Gastrocnemius medialis (tissue), 4 donors: Measurements from ENCODE around the gene TANGO6. TPM values are rescaled to one million over a fixed set of nuclear protein-coding genes. Genes with fewer than 3 reads are reported as not detected.

Experiments
- ATAC-seq, 2 donors: fragments of 150-250 bp; one replicate each; pipeline ENCODE4 v1.9.1; 2016
- DNase-seq, 2 donors: peaks; one replicate each; pipeline ENCODE4 v3.0.0-alpha.2; 2019
- H3K27ac ChIP-seq, 4 donors: fragments of 200-600 bp; sonication (generic); 1 replicate in 1 of 4; 2 replicates in 3 of 4; pipeline ENCODE4 v1.5.1; 2016 to 2018; ENCODE audit warnings: mild to moderate bottlenecking in 2 of 4, moderate library complexity in 1 of 4
- H3K27me3 ChIP-seq, 3 donors: fragments of 200-600 bp; sonication (generic) in 2 of 3; 1 replicate in 1 of 3; 2 replicates in 2 of 3; pipeline versions ENCODE4 v1.5.1 to v1.6.0; 2016 to 2019; ENCODE audit warnings: mild to moderate bottlenecking in 1 of 3, moderate library complexity in 1 of 3
- H3K36me3 ChIP-seq, 2 donors: fragments of 200-600 bp; sonication (generic) in 1 of 2; one replicate each; pipeline ENCODE4 v1.5.1; 2017 to 2018
- H3K4me1 ChIP-seq, 2 donors: fragments of 200-600 bp; sonication (generic) in 1 of 2; one replicate each; pipeline ENCODE4 v1.5.1; 2016 to 2017; ENCODE audit warnings: mild to moderate bottlenecking in 2 of 2
- H3K4me3 ChIP-seq, 4 donors: fragments of 200-600 bp; sonication (generic) in 3 of 4; 1 replicate in 1 of 4; 2 replicates in 3 of 4; pipeline ENCODE4 v1.5.1; 2016 to 2019; ENCODE audit warnings: mild to moderate bottlenecking in 2 of 4
- H3K9me3 ChIP-seq, 3 donors: fragments of 200-600 bp; sonication (generic) in 2 of 3; 1 replicate in 1 of 3; 2 replicates in 2 of 3; pipeline ENCODE4 v1.5.1; 2016 to 2019
- POLR2A ChIP-seq, 2 donors: fragments of 450-650 bp; IDR thresholded peaks; one replicate each; pipeline ENCODE4 v1.6.1; 2017; ENCODE audit warnings: antibody characterized with exemption in 2 of 2, mild to moderate bottlenecking in 2 of 2, moderate library complexity in 2 of 2
- in situ Hi-C, 4 donors: fragments of 200-750 bp; cut with MboI; loops; one replicate each; pipeline versions ENCODE4 v1.15.0 to v1.8.0; 2017; ENCODE audit warnings: low sequenced_read_pairs in 4 of 4
- intact Hi-C: fragments of 100-400 bp; cut with DNase I; formaldehyde crosslinking; loops from one replicate; pipeline ENCODE4 v1.15.1; 2023; ENCODE audit warnings: low total_unique reads
- total RNA-seq, 4 donors: library from RNA; depleted of rRNA; stranded (reverse); fragments of >200 nt; gene quantifications; one replicate each; pipeline versions ENCODE4 v1.1.0 to v1.2.3, GENCODE V29; 2016
- TF ChIP-seq, protein P1 (sequence below), 5 experiments: fragments of 450-650 bp in 3 of 5; fragments of 200-600 bp in 2 of 5; sonication (generic) in 2 of 5; IDR thresholded peaks in 4 of 5; conservative IDR thresholded peaks in 1 of 5; 1 replicate in 4 of 5; 2 replicates in 1 of 5; pipeline ENCODE4 v1.5.1; 2016 to 2019; ENCODE audit warnings: antibody characterized with exemption in 5 of 5, mild to moderate bottlenecking in 3 of 5, moderate library complexity in 3 of 5

TANGO6 gene
- total RNA-seq, 4 donors from 2014 or later: 13.6 to 20.0 (median 17.8) TPM

- DNase-seq (no peak), ATAC-seq (no peak)
- TF ChIP-seq, protein P1, sequence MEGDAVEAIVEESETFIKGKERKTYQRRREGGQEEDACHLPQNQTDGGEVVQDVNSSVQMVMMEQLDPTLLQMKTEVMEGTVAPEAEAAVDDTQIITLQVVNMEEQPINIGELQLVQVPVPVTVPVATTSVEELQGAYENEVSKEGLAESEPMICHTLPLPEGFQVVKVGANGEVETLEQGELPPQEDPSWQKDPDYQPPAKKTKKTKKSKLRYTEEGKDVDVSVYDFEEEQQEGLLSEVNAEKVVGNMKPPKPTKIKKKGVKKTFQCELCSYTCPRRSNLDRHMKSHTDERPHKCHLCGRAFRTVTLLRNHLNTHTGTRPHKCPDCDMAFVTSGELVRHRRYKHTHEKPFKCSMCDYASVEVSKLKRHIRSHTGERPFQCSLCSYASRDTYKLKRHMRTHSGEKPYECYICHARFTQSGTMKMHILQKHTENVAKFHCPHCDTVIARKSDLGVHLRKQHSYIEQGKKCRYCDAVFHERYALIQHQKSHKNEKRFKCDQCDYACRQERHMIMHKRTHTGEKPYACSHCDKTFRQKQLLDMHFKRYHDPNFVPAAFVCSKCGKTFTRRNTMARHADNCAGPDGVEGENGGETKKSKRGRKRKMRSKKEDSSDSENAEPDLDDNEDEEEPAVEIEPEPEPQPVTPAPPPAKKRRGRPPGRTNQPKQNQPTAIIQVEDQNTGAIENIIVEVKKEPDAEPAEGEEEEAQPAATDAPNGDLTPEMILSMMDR (IDR thresholded peaks at IDR 0.05 in 4 of 5, conservative IDR thresholded peaks at IDR 0.05 in 1 of 5): no peak
- Histone ChIP-seq H3K4me3 (no peak overlapping the region), H3K27ac (no peak overlapping the region), H3K4me1 (no peaks in the 10 kb centered on the region), H3K9me3 (no peaks in the 10 kb centered on the region), H3K36me3 (peaks cover 0 to 10% of the 10 kb centered on the region in 2 donors), H3K27me3 (no peaks in the 10 kb centered on the region)
- in situ Hi-C loops (no loop called here), intact Hi-C loops (no loop called here)
These were observed 241.8 kb downstream of the TANGO6 start for GRCh38 chr16:69085032-69085695.

DNA sequence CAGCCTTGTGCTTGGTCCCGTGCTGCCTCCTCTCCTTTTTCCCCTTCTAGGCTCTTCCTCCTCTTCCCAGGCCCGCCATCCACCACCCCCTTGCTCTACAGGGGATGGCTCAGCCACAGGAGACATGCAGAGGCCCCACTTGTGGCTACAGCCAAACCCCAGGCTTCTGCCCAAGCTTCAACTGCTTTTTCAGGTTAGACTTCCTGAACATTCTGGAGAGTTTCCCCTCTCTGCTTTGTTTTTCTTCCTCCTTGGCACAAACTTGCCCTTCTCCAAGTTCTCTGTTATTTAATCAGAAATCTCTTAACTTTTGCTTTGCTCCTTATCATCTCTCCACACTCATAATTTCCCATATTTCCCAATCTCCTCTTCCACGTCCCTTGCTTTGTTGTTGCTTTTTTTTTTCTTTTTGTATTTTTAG is 243.8 kb downstream of the TANGO6 start:
- no peak for ATAC-seq
- Histone ChIP-seq H3K27me3 (no peaks in the 10 kb centered on the region), H3K4me3 (no peak overlapping the region), H3K9me3 (no peaks in the 10 kb centered on the region), H3K36me3 (peaks cover 0 to 10% of the 10 kb centered on the region in 2 donors), H3K4me1 (no peaks in the 10 kb centered on the region), H3K27ac (no peak overlapping the region)
- DNase-seq: no peak
- TF ChIP-seq, protein P1 (IDR thresholded peaks at IDR 0.05 in 4 of 5, conservative IDR thresholded peaks at IDR 0.05 in 1 of 5): no peak
- no peak for TF ChIP-seq POLR2A (IDR thresholded peaks at IDR 0.05)
- in situ Hi-C loops (no loop called here), intact Hi-C loops (no loop called here)

- Histone ChIP-seq H3K27ac (no peak overlapping the region), H3K9me3 (no peaks in the 10 kb centered on the region), H3K4me3 (no peak overlapping the region), H3K36me3 (peaks cover 0 to 10% of the 10 kb centered on the region in 2 donors), H3K27me3 (no peaks in the 10 kb centered on the region), H3K4me1 (no peaks in the 10 kb centered on the region)
- in situ Hi-C loops: no loop called here
- DNase-seq (no peak), ATAC-seq (no peak)
- TF ChIP-seq, protein P1 (IDR thresholded peaks at IDR 0.05 in 4 of 5, conservative IDR thresholded peaks at IDR 0.05 in 1 of 5): no peak
- no peak for TF ChIP-seq POLR2A (IDR thresholded peaks at IDR 0.05)
- intact Hi-C loops: no loop called here
These were observed 245.4 kb downstream of the TANGO6 start for GRCh38 chr16:69088684-69089083.

GRCh38 chr16:69089091-69089910 is 246.0 kb downstream of the TANGO6 start:
- Histone ChIP-seq H3K4me1 (no peaks in the 10 kb centered on the region), H3K27me3 (no peaks in the 10 kb centered on the region), H3K27ac (no peak overlapping the region), H3K4me3 (no peak overlapping the region), H3K9me3 (no peaks in the 10 kb centered on the region), H3K36me3 (peaks cover 0 to 5% of the 10 kb centered on the region in 2 donors)
- TF ChIP-seq, protein P1 (IDR thresholded peaks at IDR 0.05 in 4 of 5, conservative IDR thresholded peaks at IDR 0.05 in 1 of 5): no peak
- no peak for TF ChIP-seq POLR2A (IDR thresholded peaks at IDR 0.05)
- ATAC-seq (no peak), DNase-seq (no peak)
- intact Hi-C loops (no loop called here), in situ Hi-C loops (no loop called here)
